Measurements from ENCODE around the gene ADGRD1.
A peak's percentile ranks its signal among the peaks of the same experiment; 100 is the strongest.

ADGRD1 gene

GRCh38 chr12:131030472-131031328, 77.0 kb downstream of the ADGRD1 start:
- Histone ChIP-seq H3K27me3 (ENCODE audit: control insufficient read depth in 3 of 3, insufficient read depth in 3 of 3, low read depth in 1 of 3, low read length in 3 of 3) (peaks cover 0 to 12% (median 0%) of the 10 kb centered on the region in 3 experiments), H2BK15ac (ENCODE audit: low read length) (peak overlapping the region; percentile 76), H2AFZ (ENCODE audit: low read length) (peak overlapping the region; percentile 27), H3K36me3 (replicated peaks in 1 of 2; ENCODE audit: control insufficient read depth in 2 of 2, insufficient read depth in 2 of 2, low read length in 2 of 2) (no peaks in the 10 kb centered on the region), H3K79me1 (ENCODE audit: low read depth, low read length) (no peaks in the 10 kb centered on the region), H3K27ac (replicated peaks; ENCODE audit: low read length) (peak overlapping the region; percentile 49), H2BK5ac (ENCODE audit: low read length) (peak overlapping the region; percentile 85), H2AK5ac (ENCODE audit: low read depth, low read length) (peak overlapping the region; percentile 99), H3K4me2 (ENCODE audit: insufficient read depth, low read length, poor library complexity, severe bottlenecking) (peak overlapping the region; percentile 22), H3K23ac (ENCODE audit: low read depth, low read length, poor library complexity) (peak overlapping the region; percentile 86), H3K4ac (ENCODE audit: low read length) (peak overlapping the region; percentile 56), H4K8ac (ENCODE audit: low read depth, low read length) (no peak overlapping the region), H3K9me3 (replicated peaks in 1 of 2; ENCODE audit: control insufficient read depth in 2 of 2, insufficient read depth in 1 of 2, low read depth in 1 of 2, low read length in 2 of 2) (no peaks in the 10 kb centered on the region), H2BK120ac (ENCODE audit: low read depth, low read length) (peak overlapping the region; percentile 93), H3K18ac (ENCODE audit: low read length) (peak overlapping the region; percentile 97), H3K9ac (ENCODE audit: low read depth, low read length, poor library complexity) (peak overlapping the region; percentile 50), H3K4me3 (ENCODE audit: low read length in 2 of 2) (no peak overlapping the region), H2BK12ac (ENCODE audit: low read length) (peak overlapping the region; percentile 96), H4K91ac (ENCODE audit: low read depth, low read length, poor library complexity) (peak overlapping the region; percentile 81), H3K14ac (ENCODE audit: low read length) (peak overlapping the region; percentile 92), H3K4me1 (ENCODE audit: control insufficient read depth in 2 of 2, insufficient read depth in 1 of 2, low read depth in 1 of 2, low read length in 2 of 2) (peaks cover 17 to 23% of the 10 kb centered on the region in 2 donors)
- peak; percentile 65 for DNase-seq (ENCODE audit: low spot score)
- WGBS, 2 donors (ENCODE audit: extremely low coverage in 2 of 2, insufficient read length in 2 of 2, insufficient replicate concordance in 1 of 2), result no CpG with 5 or more reads among the region's 35 CpGs

- Histone ChIP-seq H3K4me1 (ENCODE audit: control insufficient read depth in 2 of 2, insufficient read depth in 1 of 2, low read depth in 1 of 2, low read length in 2 of 2) (peaks cover 17 to 23% of the 10 kb centered on the region in 2 donors), H3K14ac (ENCODE audit: low read length) (no peak overlapping the region), H3K79me1 (ENCODE audit: low read depth, low read length) (no peaks in the 10 kb centered on the region), H3K23ac (ENCODE audit: low read depth, low read length, poor library complexity) (no peak overlapping the region), H3K4me3 (ENCODE audit: low read length in 2 of 2) (no peak overlapping the region), H2BK120ac (ENCODE audit: low read depth, low read length) (no peak overlapping the region), H3K9me3 (replicated peaks in 1 of 2; ENCODE audit: control insufficient read depth in 2 of 2, insufficient read depth in 1 of 2, low read depth in 1 of 2, low read length in 2 of 2) (no peaks in the 10 kb centered on the region), H2BK12ac (ENCODE audit: low read length) (peak overlapping the region; percentile 64), H4K8ac (ENCODE audit: low read depth, low read length) (no peak overlapping the region), H2AK5ac (ENCODE audit: low read depth, low read length) (peak overlapping the region; percentile 72), H4K91ac (ENCODE audit: low read depth, low read length, poor library complexity) (no peak overlapping the region), H3K27ac (replicated peaks; ENCODE audit: low read length) (no peak overlapping the region), H3K18ac (ENCODE audit: low read length) (peak overlapping the region; percentile 97), H2AFZ (ENCODE audit: low read length) (no peak overlapping the region), H3K36me3 (replicated peaks in 1 of 2; ENCODE audit: control insufficient read depth in 2 of 2, insufficient read depth in 2 of 2, low read length in 2 of 2) (no peaks in the 10 kb centered on the region), H2BK5ac (ENCODE audit: low read length) (peak overlapping the region; percentile 88), H3K27me3 (ENCODE audit: control insufficient read depth in 3 of 3, insufficient read depth in 3 of 3, low read depth in 1 of 3, low read length in 3 of 3) (peaks cover 0 to 9% (median 0%) of the 10 kb centered on the region in 3 experiments), H2BK15ac (ENCODE audit: low read length) (peak overlapping the region; percentile 16), H3K4me2 (ENCODE audit: insufficient read depth, low read length, poor library complexity, severe bottlenecking) (no peak overlapping the region), H3K4ac (ENCODE audit: low read length) (no peak overlapping the region), H3K9ac (ENCODE audit: low read depth, low read length, poor library complexity) (no peak overlapping the region)
- DNase-seq (ENCODE audit: low spot score), result no peak
- WGBS, 2 donors (ENCODE audit: extremely low coverage in 2 of 2, insufficient read length in 2 of 2, insufficient replicate concordance in 1 of 2), result no CpG with 5 or more reads among the region's 28 CpGs
Observed at GRCh38 chr12:131032082-131032750, 78.5 kb downstream of the ADGRD1 start.

DNA sequence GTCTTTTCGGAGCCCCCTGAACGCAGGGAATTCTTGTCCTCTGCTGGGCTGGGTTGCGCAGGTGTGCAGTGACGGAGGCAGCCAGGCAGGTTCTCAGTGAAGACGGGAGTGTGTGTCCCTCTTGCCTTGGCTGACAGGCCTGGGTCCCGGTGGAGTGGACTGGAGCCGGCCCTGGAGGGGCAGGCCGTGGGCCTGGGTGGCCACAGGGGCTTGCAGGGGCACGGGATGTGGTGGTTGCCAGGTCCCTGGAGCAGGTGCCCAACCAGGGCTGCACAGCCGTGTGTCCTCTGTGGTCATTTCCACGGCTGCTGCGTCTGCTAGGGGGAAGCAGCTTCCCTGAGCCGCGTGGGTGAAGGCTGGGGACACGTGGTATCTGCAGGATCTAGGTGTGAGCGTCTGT, 79.8 kb downstream of the ADGRD1 start:
- Histone ChIP-seq H3K9me3 (replicated peaks in 1 of 2; ENCODE audit: control insufficient read depth in 2 of 2, insufficient read depth in 1 of 2, low read depth in 1 of 2, low read length in 2 of 2) (no peaks in the 10 kb centered on the region), H3K36me3 (replicated peaks in 1 of 2; ENCODE audit: control insufficient read depth in 2 of 2, insufficient read depth in 2 of 2, low read length in 2 of 2) (no peaks in the 10 kb centered on the region), H3K27ac (replicated peaks; ENCODE audit: low read length) (no peak overlapping the region), H3K4me3 (ENCODE audit: low read length in 2 of 2) (no peak overlapping the region), H3K23ac (ENCODE audit: low read depth, low read length, poor library complexity) (peak overlapping the region; percentile 31), H2AK5ac (ENCODE audit: low read depth, low read length) (peak overlapping the region; percentile 99), H2BK120ac (ENCODE audit: low read depth, low read length) (peak overlapping the region; percentile 44), H3K9ac (ENCODE audit: low read depth, low read length, poor library complexity) (no peak overlapping the region), H4K8ac (ENCODE audit: low read depth, low read length) (peak overlapping the region; percentile 54), H3K4me1 (ENCODE audit: control insufficient read depth in 2 of 2, insufficient read depth in 1 of 2, low read depth in 1 of 2, low read length in 2 of 2) (peaks cover 17 to 23% of the 10 kb centered on the region in 2 donors), H3K79me1 (ENCODE audit: low read depth, low read length) (no peaks in the 10 kb centered on the region), H3K14ac (ENCODE audit: low read length) (no peak overlapping the region), H4K91ac (ENCODE audit: low read depth, low read length, poor library complexity) (peak overlapping the region; percentile 62), H3K18ac (ENCODE audit: low read length) (peak overlapping the region; percentile 90), H2BK5ac (ENCODE audit: low read length) (peak overlapping the region; percentile 28), H3K4ac (ENCODE audit: low read length) (peak overlapping the region; percentile 17), H2BK15ac (ENCODE audit: low read length) (peak overlapping the region; percentile 96), H2AFZ (ENCODE audit: low read length) (no peak overlapping the region), H3K27me3 (ENCODE audit: control insufficient read depth in 3 of 3, insufficient read depth in 3 of 3, low read depth in 1 of 3, low read length in 3 of 3) (peaks cover 0 to 2% (median 0%) of the 10 kb centered on the region in 3 experiments), H2BK12ac (ENCODE audit: low read length) (peak overlapping the region; percentile 82), H3K4me2 (ENCODE audit: insufficient read depth, low read length, poor library complexity, severe bottlenecking) (no peak overlapping the region)
- no peak for DNase-seq (ENCODE audit: low spot score)
- no CpG with 5 or more reads among the region's 16 CpGs for WGBS, 2 donors (ENCODE audit: extremely low coverage in 2 of 2, insufficient read length in 2 of 2, insufficient replicate concordance in 1 of 2)

Data from neuronal stem cell (in vitro differentiated cells).